GM12878 (cell line): Measurements from ENCODE around the gene COMMD1. TPM values are rescaled to one million over a fixed set of nuclear protein-coding genes. Genes with fewer than 3 reads are reported as not detected.

Source experiments
- ATAC-seq: fragments of 200-7000 bp; cut with Tn5 transposase; 3 replicates; pipeline ENCODE4 v1.9.1; 2020; ENCODE audit warnings: mild to moderate bottlenecking, moderate library complexity
- BruUV-seq: library from RNA; stranded (reverse); fragments of 400-500 nt; replicated peaks from 2 replicates; lab custom pipeline; 2021; lab: Mats Ljungman, UMichigan
- CTCF ChIA-PET: fragments of 300-600 bp; sonication (Branson Sonifier 250); formaldehyde crosslinking; extraction: SDS; loops from one replicate; lab custom pipeline; 2021; ENCODE audit warnings: inconsistent platforms; lab: Yijun Ruan, JAX
- POLR2A ChIA-PET: fragments of 350-600 bp; formaldehyde crosslinking; extraction: SDS; loops from one replicate; lab custom pipeline; 2021; ENCODE audit warnings: inconsistent platforms; lab: Charles Lee
- RAD21 ChIA-PET: fragments of 300-600 bp; sonication (Branson Sonifier 250); formaldehyde crosslinking; loops from one replicate; lab custom pipeline; 2023; ENCODE audit warnings: antibody characterized with exemption; ENCODE audit not compliant: unreplicated experiment; lab: Charles Lee
- SMC1A ChIA-PET: fragments of 300-600 bp; sonication (Branson Sonifier 250); formaldehyde crosslinking; loops from one replicate; lab custom pipeline; 2023; ENCODE audit not compliant: unreplicated experiment, uncharacterized antibody; lab: Charles Lee
- DNase-seq: peaks from one replicate; pipeline ENCODE4 v3.0.0-alpha.2; 2011; ENCODE audit warnings: low read depth, low spot score
- FAIRE-seq: peaks from 3 replicates; lab custom pipeline; 2011; peaks lifted over from hg19 to GRCh38; lab: Jason Lieb, UNC
- H2AFZ ChIP-seq: 2 replicates; pipeline ENCODE4 v1.6.0; 2011; ENCODE audit warnings: low read depth, low read length, control low read depth; ENCODE audit not compliant: control insufficient read depth
- H3K27ac ChIP-seq: 2 replicates; pipeline ENCODE4 v1.5.1; 2011; ENCODE audit warnings: control low read depth; ENCODE audit not compliant: control insufficient read depth, insufficient read depth
- H3K27me3 ChIP-seq, 2 experiments: replicated peaks in 1 of 2; 2 replicates each; pipeline versions ENCODE4 v1.6.0 to v1.6.1; 2011; ENCODE audit warnings: low read length in 1 of 2; ENCODE audit not compliant: control insufficient read depth in 2 of 2, insufficient read depth in 2 of 2
- H3K36me3 ChIP-seq, 2 experiments: 2 replicates each; pipeline ENCODE4 v1.5.1; 2011; ENCODE audit warnings: low read length in 1 of 2; ENCODE audit not compliant: control insufficient read depth in 2 of 2, insufficient read depth in 2 of 2
- H3K4me1 ChIP-seq: 2 replicates; pipeline ENCODE4 v1.6.1; 2011; ENCODE audit warnings: mild to moderate bottlenecking, low read length, moderate library complexity, mixed read lengths; ENCODE audit not compliant: control insufficient read depth, insufficient read depth
- H3K4me2 ChIP-seq: 2 replicates; pipeline ENCODE4 v1.6.0; 2011; ENCODE audit warnings: control low read depth; ENCODE audit not compliant: control insufficient read depth, insufficient read depth
- H3K4me3 ChIP-seq: fragments of 200-600 bp; sonication (generic); 2 replicates; pipeline ENCODE4 v1.5.1; 2016
- H3K79me2 ChIP-seq: 2 replicates; pipeline ENCODE4 v1.6.0; 2011; ENCODE audit warnings: low read length; ENCODE audit not compliant: control insufficient read depth, insufficient read depth
- H3K9ac ChIP-seq: 2 replicates; pipeline ENCODE4 v1.8.0; 2011; ENCODE audit warnings: low read length, control low read depth, mixed read lengths; ENCODE audit not compliant: control insufficient read depth, insufficient read depth
- H3K9me3 ChIP-seq: replicated peaks from 3 replicates; pipeline ENCODE4 v1.5.1; 2011; ENCODE audit warnings: mild to moderate bottlenecking, low read length; ENCODE audit not compliant: control insufficient read depth, insufficient read depth
- H4K20me1 ChIP-seq: 2 replicates; pipeline ENCODE4 v1.6.0; 2011; ENCODE audit not compliant: control insufficient read depth, insufficient read depth
- MEF2B ChIP-seq: fragments of 450-650 bp; IDR thresholded peaks from 2 replicates; pipeline ENCODE4 v1.6.1; 2018; ENCODE audit warnings: mild to moderate bottlenecking, moderate library complexity; ENCODE audit not compliant: partially characterized antibody, poor library complexity, severe bottlenecking
- ZNF622 ChIP-seq: fragments of 450-650 bp; IDR thresholded peaks from 2 replicates; pipeline ENCODE4 v1.6.1; 2017; ENCODE audit warnings: mild to moderate bottlenecking, inconsistent platforms
- in situ Hi-C: fragments of 300-500 bp; cut with MboI; formaldehyde crosslinking; loops from 9 replicates; pipeline ENCODE4 v1.14.3; 2018; ENCODE audit warnings: mixed read lengths
- intact Hi-C: fragments of 100-400 bp; cut with micrococcal nuclease; formaldehyde crosslinking; loops from one replicate; pipeline ENCODE4 v1.14.2; 2022; ENCODE audit not compliant: unreplicated experiment
- polyA plus RNA-seq, 11 experiments: library from polyadenylated mRNA; depleted of rRNA in 4 of 11; unstranded in 6 of 11; stranded (reverse) in 5 of 11; fragments of >200 nt; fragmentation: Nextera tagmentation in 4 of 11; fragmentation: Illumina TruSeq in 1 of 11; extraction: Ambion mirVana in 4 of 11; extraction: Trizol in 1 of 11; gene quantifications; 1 replicate in 1 of 11; 2 replicates in 10 of 11; pipeline versions ENCODE4 v1.2.1 to v1.2.3, GENCODE V29; 2011 to 2016; ENCODE audit warnings: inconsistent platforms in 2 of 11, missing spikeins in 2 of 11, low read depth in 1 of 11
- total RNA-seq, 4 experiments: library from RNA; depleted of rRNA in 3 of 4; stranded (reverse); fragments of >200 nt in 3 of 4; fragmentation: Illumina TruSeq in 1 of 4; extraction: Trizol in 1 of 4; gene quantifications; 2 replicates each; pipeline versions ENCODE4 v1.2.1 to v1.2.3, GENCODE V29; 2013 to 2021
- TF ChIP-seq, protein P1 (sequence below): fragments of 450-650 bp; IDR thresholded peaks from 2 replicates; pipeline ENCODE4 v1.6.1; 2016; ENCODE audit warnings: mild to moderate bottlenecking

COMMD1 gene
- total and polyA plus RNA-seq, 10 of the 15 experiments (the other 5 are each of a cell fraction or from before 2014, with no cell fraction given) = 39.7 to 210 (median 53.7) TPM

DNA sequence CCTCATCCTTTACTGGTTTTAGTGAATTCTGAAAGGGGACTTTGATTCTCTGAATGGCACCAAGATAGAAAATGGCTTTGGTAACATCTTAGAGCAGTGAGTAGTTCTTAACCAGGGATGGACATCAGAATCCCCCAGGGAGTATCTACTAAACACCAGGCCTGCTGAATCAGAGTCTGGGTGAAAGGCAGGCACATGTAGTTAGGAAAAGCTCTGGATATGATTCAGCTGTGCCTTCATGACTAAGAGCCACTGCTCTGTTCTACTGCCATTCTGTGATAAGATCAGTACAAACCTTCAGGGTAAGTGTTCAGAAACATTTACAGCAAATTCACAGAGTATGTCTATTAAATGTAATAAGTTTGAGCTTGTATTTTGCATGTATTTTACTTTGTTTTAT lies 244.2 kb downstream of the COMMD1 start:
- TF ChIP-seq, protein P1, sequence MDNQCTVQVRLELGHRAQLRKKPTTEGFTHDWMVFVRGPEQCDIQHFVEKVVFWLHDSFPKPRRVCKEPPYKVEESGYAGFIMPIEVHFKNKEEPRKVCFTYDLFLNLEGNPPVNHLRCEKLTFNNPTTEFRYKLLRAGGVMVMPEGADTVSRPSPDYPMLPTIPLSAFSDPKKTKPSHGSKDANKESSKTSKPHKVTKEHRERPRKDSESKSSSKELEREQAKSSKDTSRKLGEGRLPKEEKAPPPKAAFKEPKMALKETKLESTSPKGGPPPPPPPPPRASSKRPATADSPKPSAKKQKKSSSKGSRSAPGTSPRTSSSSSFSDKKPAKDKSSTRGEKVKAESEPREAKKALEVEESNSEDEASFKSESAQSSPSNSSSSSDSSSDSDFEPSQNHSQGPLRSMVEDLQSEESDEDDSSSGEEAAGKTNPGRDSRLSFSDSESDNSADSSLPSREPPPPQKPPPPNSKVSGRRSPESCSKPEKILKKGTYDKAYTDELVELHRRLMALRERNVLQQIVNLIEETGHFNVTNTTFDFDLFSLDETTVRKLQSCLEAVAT = no peak
- TF ChIP-seq MEF2B = peak; percentile 56
- no peak for TF ChIP-seq ZNF622
- no peak overlapping the region; the same call in 1 of the 2 replicates for H3K4me3 ChIP-seq
- ChIA-PET POLR2A (interaction anchor here (0.6 to 1.3 kb wide), 3 partner anchors 42 to 49 kb away, joined by 3 to 4 read pairs (median 3); partner anchors contain the start of gene B3GNT2), RAD21 (interaction anchor here (0.6 to 1.3 kb wide), 9 partner anchors 8 to 230 kb away, joined by 3 to 6 read pairs (median 3); no protein-coding TSS in a partner anchor), SMC1A (interaction anchor here (0.7 to 1.7 kb wide), 12 partner anchors 9 to 263 kb away, joined by 3 to 6 read pairs (median 4); no protein-coding TSS in a partner anchor), CTCF (interaction anchor here (0.9 to 2.1 kb wide), 4 partner anchors 51 to 156 kb away, joined by 3 to 9 read pairs (median 4); no protein-coding TSS in a partner anchor)
- in situ Hi-C loops (no loop called here), intact Hi-C loops (loop anchor here (10.0 kb wide), 2 partner anchors 195 to 585 kb away; no protein-coding TSS in a partner anchor)
- peak overlapping the region; percentile 78 for H3K4me2 ChIP-seq
- H4K20me1 ChIP-seq = no peaks in the 10 kb centered on the region
- H3K27me3 ChIP-seq = no peaks in the 10 kb centered on the region
- no peak overlapping the region; the same call in 1 of the 2 replicates for H2AFZ ChIP-seq
- peak; percentile 23 for ATAC-seq
- no TSS peak for BruUV-seq
- no peaks in the 10 kb centered on the region; a peak in 1 of 4 replicates for H3K36me3 ChIP-seq
- peak overlapping the region; percentile 70 for H3K9ac ChIP-seq
- H3K27ac ChIP-seq = peak overlapping the region; percentile 91
- peaks cover 43% of the 10 kb centered on the region for H3K4me1 ChIP-seq
- peaks cover under 1% of the 10 kb centered on the region; the same call in 2 of the 3 replicates for H3K9me3 ChIP-seq
- no peak for FAIRE-seq
- no peak for DNase-seq
- H3K79me2 ChIP-seq = peaks cover 35% of the 10 kb centered on the region
